Stimulated activated CD4-positive, alpha-beta T cell treated with anti-CD3 and anti-CD28 coated beads, Interleukin-4, amount 100 ng/mL, for 1 hour (primary cell): ENCODE results near the gene VGLL3.
"Not testable (repeated sequence)": the region's sequence is repeated elsewhere in the genome, so short reads cannot be mapped to it uniquely, and the experiment has no call there.

ENCODE experiments used
- DNase-seq: peaks from one replicate; pipeline ENCODE4 v3.0.0-alpha.2; 2020

Gene VGLL3

DNA sequence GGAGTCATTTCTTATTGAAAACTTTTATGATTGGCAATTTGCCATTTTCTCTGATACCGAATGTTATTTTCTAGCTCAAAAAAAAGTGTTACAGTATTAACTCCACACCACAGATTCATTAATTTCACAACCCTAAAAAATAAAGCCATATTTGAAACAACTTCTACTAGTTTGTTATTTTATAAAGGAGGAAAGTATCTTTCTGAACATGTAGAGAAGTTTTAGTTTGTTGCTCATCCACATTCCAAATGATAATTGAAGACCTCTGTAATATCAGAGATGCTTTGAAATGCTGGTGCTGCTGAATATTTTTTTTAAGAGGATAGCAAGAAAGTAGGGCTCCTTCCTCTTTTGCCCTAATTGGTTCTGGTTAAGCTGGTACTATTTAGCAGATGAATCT, 1.9 kb downstream of the VGLL3 start:
- DNase-seq = no peak

DNA sequence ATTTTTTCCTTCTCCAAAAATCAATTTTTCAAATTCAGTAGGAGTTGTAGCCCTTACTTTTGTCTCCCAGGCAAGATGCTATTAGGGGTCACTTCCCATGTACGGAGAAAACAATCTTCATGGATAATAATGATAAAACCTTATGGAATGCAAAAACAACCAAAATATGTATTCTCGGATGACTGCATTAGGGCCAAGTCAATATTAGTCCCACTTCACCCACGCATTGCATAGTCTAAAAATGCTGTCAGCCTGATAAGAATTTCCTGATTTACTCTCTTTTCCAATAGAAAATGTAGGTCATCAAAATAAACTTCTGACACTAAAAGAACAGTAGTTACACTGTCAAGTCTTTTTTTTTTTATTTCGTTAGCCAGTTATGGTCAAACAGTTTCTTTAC, 2.7 kb downstream of the VGLL3 start:
- no peak for DNase-seq

DNA sequence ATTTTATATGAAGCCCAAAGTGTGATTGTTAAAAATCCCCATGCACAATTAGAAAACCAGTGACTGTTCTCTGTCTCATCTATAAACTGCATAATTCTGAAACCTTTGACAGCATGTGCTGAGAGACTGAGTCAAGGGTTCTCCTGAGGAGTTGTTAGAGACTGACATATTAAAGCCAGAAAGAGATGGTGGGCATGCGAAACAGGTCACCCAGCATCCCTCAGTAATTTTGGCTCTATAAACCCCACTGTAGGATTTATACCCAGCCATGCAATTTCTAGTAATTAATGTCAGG, 3.6 kb downstream of the VGLL3 start:
- DNase-seq = no peak

GRCh38 chr3:86986671-86987420, 4.1 kb downstream of the VGLL3 start:
- no peak for DNase-seq

DNA sequence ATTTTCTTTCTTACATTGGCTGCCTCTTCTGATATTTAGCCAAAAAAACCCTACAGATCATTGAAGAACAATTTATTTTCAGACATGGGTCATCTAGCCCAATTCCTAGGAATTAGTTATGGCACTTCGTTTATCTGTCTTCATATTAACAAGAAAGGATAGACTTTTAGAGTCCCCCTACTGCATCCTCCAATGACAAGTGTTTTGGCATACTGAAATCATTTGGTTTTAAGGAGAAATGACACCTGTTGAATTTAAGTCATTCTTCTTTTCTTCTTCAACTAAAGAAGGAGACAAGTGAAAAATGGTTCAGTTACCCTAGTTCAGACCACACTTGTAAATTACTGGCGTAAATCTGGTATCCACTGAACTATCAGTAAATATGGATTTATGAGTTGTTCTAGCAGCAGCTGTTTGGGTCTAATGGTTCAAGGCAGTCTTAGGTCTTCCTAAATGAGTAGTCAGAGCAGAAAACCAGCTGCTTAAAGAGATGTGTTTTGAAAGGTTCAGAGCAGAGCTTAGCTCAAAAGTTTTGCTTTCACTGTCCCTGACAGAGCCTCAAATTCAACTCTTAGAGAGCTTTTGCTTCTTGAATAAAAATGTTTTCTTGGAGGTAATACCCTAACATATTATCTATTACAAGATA, 5.6 kb downstream of the VGLL3 start:
- DNase-seq = no peak

GRCh38 chr3:86984271-86984670, 6.7 kb downstream of the VGLL3 start:
- DNase-seq = no peak

DNA sequence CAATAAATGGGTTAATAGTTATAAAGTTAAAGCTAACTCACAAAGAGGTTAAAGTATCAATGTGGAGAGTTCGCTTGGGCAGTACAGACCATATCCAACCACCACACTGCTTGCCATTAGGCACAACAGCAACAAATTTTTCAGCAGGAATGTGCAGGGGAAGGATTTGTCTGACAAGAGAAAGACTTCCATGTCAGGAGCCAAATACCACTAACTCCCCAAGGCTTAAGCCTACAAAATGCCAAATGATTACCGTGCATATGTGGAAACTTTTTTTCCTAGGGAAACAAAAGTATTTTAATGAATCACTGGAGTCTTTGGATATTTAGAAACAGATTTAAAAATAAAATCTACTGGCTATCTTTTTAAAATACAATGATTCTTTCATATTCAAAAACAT, 8.1 kb downstream of the VGLL3 start:
- DNase-seq = no peak

DNA sequence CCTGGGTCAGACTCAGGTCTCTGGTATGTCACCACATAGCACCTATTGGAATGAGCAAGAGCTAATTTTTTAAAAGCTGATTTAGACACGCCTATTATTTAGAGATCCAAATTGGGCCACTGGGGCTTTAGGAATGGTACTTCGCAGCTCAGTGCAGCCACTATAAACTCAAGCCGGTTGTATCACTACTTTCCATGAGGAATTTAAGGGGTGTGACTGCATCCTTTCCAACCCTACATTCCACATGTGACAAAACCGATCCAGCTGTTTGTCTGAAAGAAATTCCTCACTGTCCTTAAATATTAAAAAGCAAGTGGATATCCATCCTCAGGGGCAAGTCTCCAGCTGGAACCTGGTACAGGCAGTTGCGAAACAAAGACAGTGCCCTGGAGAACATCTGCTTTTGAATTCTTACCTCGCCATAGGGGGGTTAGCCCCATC, 12.8 kb downstream of the VGLL3 start:
- DNase-seq = no peak

DNA sequence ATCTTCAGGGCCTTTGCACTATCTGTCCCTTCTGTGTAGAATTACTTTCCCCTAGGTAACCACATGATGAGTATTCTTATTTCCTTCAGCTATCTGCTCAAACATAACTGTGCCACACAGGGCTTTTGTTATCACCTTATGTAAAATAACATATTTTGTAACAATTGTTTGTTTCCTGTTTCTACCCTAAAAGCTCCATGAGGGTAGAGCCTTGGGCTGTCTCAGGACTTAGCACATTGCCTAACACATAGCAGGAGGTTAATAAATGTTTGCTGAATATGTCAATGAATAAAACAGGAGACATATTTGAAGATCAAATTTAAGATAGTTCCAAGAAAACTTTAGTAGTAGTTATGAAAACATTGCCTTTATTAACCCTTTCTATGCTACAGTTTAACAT, 14.7 kb downstream of the VGLL3 start:
- no peak for DNase-seq

DNA sequence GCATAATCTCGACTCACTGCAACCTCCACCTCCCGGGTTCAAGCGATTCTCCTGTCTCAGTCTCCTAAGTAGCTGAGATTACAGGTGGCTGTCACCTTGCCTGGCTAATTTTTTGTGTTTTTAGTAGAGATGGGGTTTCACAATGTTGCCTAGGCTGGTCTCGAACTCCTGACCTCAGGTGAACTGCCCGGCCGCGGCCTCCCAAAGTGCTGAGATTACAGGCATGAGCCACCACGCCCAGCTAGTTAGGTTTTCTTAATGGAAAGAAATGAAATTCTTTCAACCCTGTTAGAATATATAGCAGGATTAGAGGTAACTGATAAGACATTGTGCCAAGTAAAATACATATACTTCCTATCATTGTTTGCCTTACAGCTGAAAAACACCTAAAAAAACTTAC, 16.8 kb downstream of the VGLL3 start:
- not testable (repeated sequence) for DNase-seq

DNA sequence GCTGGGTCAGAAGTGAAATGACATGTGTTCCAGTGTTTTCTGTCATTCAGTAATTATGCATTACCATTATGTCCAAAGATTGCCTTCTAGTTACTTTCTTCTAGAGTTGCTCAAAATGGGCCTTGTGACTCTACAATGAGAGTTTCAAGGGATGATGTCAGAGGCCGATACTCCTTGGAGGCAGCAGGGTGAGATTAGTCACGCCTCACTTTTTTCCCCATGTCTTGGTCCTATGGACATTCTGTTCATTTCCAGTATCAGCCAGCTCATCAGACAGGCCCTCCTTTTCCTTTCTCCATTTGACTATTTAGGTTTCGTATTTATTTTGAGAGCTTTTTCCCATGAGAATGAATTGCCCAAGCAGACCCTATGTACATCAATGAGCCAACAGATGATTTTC, 17.5 kb downstream of the VGLL3 start:
- DNase-seq = no peak

- no peak for DNase-seq
Observed at GRCh38 chr3:86969500-86970189, 21.3 kb downstream of the VGLL3 start.

DNA sequence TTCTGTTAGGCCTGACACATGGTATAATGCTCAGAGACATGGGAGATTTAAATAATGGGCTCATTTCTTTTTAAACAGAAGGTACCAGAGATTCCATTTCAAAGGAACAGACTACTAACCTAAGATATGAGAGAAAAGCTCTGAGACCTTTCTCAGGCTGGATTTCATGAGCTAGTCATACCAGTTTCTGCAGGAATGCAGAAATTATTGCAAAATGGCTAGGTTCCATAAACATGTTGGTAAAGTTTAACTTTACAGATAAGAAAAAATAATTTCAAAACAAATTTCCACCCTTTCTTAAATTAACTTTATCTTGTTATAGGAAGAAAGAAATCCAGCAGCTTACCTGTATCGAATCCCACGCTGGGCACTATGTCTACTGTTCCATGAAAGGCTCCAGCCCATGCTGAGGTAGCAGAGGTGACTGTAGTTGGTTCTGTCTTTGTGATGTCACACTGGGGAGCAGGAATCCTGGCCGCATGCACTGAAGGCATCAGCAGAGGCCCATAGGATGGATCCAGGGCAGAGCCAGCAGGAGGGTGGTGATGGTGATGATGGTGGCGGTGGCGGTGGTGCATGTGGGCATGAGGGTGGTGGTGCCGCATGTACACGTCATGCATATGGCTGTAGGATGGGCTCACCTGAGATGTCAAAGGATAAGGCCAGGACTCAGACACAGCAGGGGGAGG, 22.6 kb downstream of the VGLL3 start:
- no peak for DNase-seq

GRCh38 chr3:86967062-86967461, 23.9 kb downstream of the VGLL3 start:
- DNase-seq = no peak

GRCh38 chr3:86965166-86965565, 25.8 kb downstream of the VGLL3 start:
- no peak for DNase-seq

GRCh38 chr3:86963611-86964010, 27.3 kb downstream of the VGLL3 start:
- no peak for DNase-seq

DNA sequence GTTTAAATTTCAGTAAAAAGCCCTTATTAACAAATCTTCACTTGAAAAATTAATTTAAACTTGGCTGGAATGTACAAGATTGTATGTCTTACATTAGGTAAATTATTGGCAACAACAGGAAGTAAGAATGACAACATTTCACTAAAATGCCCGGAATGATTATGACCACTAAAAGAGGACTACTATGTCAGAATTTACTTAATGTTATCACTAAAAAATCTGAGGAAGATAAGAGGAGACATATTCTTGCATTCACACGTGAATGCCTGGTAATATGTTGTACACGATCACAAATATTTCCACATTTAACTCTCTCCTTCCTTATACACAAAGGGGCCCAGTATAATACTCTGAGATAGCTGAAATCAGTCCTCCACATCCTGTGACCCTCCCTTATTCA, 29.7 kb downstream of the VGLL3 start:
- no peak for DNase-seq

- DNase-seq = no peak
Observed at GRCh38 chr3:86960550-86960949, 30.4 kb downstream of the VGLL3 start.

- no peak for DNase-seq
Observed at GRCh38 chr3:86958534-86958933, 32.4 kb downstream of the VGLL3 start.

GRCh38 chr3:86954747-86955146, 36.2 kb downstream of the VGLL3 start:
- DNase-seq = no peak

- no peak for DNase-seq
Observed at GRCh38 chr3:86954226-86954625, 36.7 kb downstream of the VGLL3 start.

DNA sequence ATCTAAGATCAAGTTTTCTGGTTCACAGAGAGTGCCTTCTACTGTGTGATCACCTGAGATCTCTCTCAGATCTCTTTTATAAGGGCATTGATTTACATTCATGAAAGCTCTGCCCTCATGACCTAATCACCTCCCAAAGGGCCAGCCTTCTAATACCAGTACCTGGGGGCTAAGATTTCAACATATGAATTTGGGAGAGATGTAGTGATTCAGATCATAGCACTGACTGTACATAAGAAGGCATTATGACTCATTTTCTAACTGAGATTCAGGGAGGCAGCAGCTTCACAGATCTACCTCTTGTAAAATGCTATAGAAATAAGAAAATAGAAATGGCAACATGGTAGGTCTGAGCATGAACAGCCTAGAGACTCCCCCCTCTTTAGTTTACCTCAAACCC, 39.6 kb downstream of the VGLL3 start:
- DNase-seq = no peak

DNA sequence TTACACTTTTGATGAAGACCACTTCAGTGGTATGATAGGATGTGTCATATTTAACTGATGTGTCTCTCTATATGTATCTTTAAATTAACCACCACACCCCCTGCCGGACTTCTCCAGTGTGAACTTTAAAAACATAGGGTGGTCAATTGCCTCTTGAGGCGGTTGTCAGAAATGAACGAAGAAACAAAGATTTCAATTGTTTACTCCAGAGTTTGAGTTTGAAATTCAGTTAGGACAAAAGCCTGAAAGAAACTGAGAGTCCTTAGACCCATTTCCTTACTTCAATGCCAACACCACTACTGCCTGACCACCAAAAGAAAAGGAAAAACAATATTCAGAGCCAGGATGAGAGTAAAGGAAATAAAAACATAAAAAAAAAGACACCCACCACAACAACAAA, 40.2 kb downstream of the VGLL3 start:
- DNase-seq = no peak

DNA sequence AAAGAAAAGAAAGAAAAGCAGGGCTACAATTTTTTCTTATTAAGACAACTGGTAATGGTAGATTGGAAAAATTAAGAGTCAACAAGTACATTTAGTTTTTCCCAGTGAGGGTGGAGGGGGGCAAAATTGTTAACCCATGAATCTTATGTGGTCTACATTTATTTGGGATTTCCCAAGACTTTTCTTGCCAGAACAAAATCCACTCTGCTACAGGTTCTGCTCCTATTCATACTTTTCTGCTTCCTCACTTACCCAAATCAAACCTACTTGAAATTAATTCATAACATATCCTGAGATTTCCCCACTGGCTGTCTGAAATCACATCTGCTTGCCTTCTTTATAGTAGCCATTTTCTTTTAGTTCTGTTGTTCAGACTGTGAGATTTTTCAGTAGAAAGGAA, 41.1 kb downstream of the VGLL3 start:
- DNase-seq = no peak
